VCaP (cell line): ENCODE data around the gene DBNDD2.

ENCODE experiments used
- H3K27ac ChIP-seq: fragments of 450-650 bp; 2 replicates; pipeline ENCODE4 v1.5.1; 2017
- TF ChIP-seq, protein P1 (sequence below): fragments of 450-650 bp; conservative IDR thresholded peaks from 2 replicates; pipeline ENCODE4 v1.5.1; 2017; ENCODE audit warnings: mild to moderate bottlenecking, moderate library complexity

DBNDD2 gene

DNA sequence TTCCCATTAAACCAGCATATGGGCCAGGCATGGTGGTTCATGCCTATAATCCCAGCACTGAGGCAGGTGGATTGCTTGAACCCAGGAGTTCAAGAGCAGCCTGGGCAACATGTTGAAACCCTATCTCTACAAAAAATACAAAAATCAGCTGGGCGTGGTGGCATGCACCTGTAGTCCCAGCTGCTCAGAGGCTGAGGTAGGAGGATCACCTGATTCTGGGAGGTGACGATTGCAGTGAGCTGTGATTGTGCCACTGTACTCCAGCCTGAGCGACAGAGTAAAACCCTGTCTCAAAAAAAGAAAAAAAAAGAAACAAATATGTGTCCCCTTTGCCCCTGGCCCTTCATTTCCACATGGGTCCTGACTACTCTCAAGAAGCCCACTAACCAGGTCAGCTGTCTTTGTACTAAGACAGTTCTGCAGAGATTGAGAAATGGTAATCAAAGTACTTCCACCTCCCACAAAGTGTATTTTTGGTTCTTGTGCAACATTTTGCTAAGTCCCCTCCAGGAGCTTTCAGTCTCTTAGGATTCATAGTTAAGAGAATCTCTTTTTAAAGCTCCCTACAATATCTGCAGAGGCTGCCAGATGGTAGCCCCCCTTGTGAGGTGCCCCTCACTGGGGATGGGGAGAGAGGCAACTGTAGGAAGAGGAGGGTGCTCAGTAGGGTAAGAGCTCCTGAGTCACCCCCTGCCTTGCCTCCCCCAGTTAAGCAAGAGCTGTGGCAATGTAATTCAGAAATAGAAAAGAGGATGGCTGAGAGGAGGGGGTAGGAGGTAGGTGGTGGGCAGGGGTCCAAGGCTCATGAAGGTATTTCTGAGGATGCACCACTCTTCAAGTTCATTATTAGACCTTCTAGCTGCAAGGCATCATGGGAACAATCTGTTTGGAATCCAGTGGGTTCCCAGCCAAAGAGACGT, 44.9 kb downstream of the DBNDD2 start:
- H3K27ac ChIP-seq, result no peak overlapping the region
- TF ChIP-seq, protein P1, sequence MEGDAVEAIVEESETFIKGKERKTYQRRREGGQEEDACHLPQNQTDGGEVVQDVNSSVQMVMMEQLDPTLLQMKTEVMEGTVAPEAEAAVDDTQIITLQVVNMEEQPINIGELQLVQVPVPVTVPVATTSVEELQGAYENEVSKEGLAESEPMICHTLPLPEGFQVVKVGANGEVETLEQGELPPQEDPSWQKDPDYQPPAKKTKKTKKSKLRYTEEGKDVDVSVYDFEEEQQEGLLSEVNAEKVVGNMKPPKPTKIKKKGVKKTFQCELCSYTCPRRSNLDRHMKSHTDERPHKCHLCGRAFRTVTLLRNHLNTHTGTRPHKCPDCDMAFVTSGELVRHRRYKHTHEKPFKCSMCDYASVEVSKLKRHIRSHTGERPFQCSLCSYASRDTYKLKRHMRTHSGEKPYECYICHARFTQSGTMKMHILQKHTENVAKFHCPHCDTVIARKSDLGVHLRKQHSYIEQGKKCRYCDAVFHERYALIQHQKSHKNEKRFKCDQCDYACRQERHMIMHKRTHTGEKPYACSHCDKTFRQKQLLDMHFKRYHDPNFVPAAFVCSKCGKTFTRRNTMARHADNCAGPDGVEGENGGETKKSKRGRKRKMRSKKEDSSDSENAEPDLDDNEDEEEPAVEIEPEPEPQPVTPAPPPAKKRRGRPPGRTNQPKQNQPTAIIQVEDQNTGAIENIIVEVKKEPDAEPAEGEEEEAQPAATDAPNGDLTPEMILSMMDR, result no peak

GRCh38 chr20:45456632-45457031, 48.5 kb downstream of the DBNDD2 start:
- TF ChIP-seq, protein P1, result peak; percentile 68
- no peak overlapping the region for H3K27ac ChIP-seq

DNA sequence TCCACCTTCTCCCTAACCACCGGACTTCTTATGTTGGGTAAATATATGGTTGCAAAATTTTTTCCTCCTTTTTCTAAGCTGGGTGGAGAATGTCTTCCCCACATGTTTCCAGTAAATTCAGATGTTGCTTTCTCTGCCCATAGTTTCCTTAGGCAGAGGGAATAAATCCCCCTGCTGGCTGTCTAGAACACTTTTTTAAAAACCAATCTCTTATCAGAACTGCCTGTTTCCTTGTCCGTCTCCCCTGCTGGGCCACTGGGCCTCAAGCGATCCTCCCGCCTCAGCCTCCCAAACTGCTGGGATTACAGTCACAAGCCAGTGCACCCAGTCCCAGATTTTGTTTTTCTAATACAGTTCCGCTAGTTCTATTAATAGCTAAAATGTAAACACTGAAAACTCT, 51.5 kb downstream of the DBNDD2 start:
- TF ChIP-seq, protein P1, result peak; percentile 53

More for the DNA sequence above, 51.5 kb downstream of the DBNDD2 start:
- H3K27ac ChIP-seq, result no peak overlapping the region
